ENCODE data around the gene PHETA2.

- no peak for TF ChIP-seq ZNF317 (CRISPR knock-in tag; IDR thresholded peaks at IDR 0.05)
- TF ChIP-seq CTCF (CRISPR knock-in tag; IDR thresholded peaks at IDR 0.05): no peak
- TF ChIP-seq ZBTB10 (CRISPR knock-in tag; IDR thresholded peaks at IDR 0.05; ENCODE audit: borderline replicate concordance): no peak
- no peak for TF ChIP-seq TEAD2 (CRISPR knock-in tag; IDR thresholded peaks at IDR 0.05)
- TF ChIP-seq EP300 (IDR thresholded peaks at IDR 0.05; ENCODE audit: low read depth in 2 of 2, low read length in 2 of 2): no peak
- TF ChIP-seq EP300 (CRISPR knock-in tag; IDR thresholded peaks at IDR 0.05; ENCODE audit: borderline replicate concordance): no peak
- TF ChIP-seq POLR2AphosphoS5 (IDR thresholded peaks at IDR 0.05; ENCODE audit: low read depth, low read length): no peak
Observed at GRCh38 chr22:42069801-42070516, 4.1 kb upstream of the PHETA2 start.
